HG02610 (cell line): ENCODE results near the gene CLNK.
A peak's percentile ranks its signal among the peaks of the same experiment; 100 is the strongest.

Source experiments
- ATAC-seq: cut with Tn5 transposase; IDR thresholded peaks from one replicate; pipeline ENCODE4 v1.9.1; 2021; ENCODE audit warnings: mild to moderate bottlenecking, moderate library complexity; ENCODE audit not compliant: unreplicated experiment

The CLNK gene

DNA sequence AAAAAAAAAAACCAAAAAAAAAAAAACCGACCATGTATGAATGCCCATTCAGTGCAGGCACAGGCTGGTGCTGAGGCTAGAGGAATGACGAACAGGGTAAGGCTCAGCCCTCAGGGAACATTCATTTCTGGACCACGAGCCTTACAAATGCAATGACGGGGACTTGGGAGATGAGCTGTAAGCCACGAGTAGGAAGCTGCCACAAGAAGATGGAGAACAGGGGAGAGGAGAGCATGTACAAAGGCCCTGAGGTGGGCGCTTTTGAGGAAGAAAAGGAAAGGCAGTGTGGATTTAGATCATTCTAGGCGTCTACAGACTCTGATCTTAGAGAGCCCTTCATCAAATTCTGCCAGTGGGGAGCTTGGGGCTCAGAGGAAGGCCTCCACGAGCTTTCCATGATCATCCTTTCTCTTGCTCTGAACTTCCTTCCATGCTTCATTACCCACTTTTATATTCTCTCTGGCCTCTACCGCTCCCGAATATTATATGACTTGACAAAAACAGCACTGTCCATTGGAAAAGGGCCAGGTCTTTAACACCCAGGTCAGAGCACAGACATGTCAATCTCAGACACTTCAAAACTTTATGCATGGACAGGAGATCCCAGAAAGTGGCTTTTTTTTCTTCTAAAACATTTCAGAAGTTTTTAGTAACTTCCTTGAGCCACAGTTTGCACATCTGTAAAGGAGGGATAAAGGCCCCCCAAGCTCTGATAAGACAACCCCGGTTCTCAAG lies 224.1 kb downstream of the CLNK start:
- no peak for ATAC-seq

DNA sequence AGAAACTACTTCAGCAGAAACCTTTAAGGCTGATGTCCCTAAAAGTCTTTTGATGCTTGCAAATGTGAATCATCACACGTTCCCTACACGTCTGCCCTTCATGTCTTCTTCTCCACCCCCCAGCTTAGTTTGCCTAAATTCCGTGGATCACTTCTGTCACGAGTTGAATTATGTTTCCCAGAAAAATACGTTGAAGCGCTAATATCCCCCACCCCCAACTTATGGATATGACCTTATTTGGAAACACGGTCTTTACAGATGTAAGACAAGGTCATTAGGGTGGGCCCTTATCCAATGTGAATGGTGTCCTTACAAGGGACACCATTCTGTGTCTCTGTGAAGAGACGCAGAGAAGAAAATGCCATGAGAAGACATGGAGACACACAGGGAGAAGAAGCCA lies 225.3 kb downstream of the CLNK start:
- ATAC-seq: no peak

DNA sequence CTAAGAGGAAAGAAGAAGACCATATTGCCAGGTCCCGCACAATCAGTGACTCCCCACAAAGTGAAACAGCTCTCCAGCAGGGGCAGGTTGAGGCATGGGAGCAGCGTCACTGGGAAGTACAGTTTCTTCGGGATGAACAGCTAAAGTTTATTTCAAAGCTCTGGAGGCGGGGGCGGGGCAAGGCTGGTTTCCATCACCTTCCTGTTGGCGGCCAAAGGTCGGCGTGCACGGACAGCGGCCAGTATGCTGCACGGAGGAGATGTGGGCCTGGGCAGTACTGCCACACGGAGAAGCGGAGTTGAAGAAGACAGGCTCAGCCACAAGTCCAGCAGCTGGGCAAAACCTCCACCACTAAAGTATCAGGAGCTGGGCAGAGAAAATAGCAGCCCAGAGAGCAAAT lies 226.4 kb downstream of the CLNK start:
- no peak for ATAC-seq

DNA sequence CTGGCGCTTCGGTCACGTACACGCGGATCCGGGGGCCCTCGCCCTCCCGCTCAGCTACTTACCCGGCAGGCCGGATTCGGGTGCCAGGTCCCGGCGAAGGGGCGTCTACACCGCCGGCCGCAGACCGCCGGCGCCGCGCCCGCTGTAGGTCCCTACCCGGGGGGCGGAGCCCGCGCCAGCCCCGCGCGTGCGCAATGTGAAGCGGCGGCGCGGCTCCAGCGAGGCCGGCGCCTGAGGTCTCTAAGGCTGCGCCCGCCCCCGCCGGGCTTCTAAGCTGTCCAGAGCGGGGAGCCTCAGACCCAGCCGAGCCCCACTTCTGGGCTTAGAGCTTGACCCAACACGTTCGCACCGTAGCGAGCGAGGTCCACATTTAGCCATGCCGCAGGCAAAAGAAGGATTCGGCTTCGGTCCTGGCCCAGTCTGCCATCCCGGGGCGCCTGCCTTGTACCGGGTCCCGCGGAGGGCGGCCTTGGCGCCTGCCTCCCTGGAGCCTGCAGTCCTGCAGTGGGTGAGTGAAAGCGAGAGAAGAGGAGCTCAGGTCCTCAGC lies 227.2 kb downstream of the CLNK start, which contains the start of gene ZNF518B:
Gene ZNF518B, minus strand, starts transcription at position 172 of the 547 bp plus-strand sequence. CDS start 11,098 bp downstream, outside the sequence.
- peak; percentile 75 for ATAC-seq

DNA sequence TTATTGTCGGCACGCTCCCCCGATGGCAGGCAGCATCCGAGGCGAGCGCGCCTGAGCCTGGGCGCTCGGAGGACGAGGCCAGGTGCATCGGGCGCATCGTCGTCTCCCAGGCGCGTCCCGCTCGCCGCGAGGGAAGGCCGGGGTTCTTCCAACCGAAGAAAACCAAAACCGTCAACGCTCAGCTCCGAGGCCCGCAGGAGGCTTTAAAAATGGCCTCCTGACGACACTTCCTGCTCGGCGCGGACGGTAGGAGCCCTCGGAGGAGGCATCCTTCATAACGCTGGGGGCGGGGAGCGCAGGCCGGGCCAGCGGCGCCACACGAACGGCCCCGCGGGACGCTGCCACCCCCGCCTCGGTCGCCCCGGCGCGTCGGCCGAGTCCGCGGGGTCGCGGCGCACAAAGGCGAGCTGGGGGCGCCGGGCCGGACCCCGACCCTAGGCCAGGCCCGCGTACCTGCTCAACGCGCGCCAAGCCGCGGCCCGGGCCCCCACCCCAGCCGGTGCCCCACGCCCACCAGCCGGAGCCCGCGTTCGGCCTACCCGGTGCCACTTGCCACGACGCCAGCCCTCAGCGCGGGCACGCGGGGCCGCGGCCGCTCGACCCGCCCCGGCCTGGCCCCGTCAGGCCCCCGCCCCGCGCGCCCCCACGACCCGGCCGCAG lies 227.8 kb downstream of the CLNK start:
- peak; percentile 55 for ATAC-seq

DNA sequence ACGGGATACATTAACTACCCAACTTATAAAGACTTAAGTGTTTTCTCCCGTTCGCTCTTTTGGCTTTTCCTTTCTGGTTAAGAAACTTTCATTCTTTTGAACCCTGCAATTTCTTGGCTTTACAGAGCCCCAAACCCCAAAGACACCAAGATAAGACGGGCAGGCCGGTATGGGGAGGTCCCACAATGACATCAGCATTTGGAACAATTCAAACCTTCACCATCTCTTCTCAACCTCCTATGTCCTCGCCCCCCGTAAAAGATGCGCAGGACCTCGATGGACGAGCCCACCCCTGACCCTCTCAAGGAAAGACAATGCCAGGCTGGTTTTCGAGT lies 228.3 kb downstream of the CLNK start:
- ATAC-seq: no peak

DNA sequence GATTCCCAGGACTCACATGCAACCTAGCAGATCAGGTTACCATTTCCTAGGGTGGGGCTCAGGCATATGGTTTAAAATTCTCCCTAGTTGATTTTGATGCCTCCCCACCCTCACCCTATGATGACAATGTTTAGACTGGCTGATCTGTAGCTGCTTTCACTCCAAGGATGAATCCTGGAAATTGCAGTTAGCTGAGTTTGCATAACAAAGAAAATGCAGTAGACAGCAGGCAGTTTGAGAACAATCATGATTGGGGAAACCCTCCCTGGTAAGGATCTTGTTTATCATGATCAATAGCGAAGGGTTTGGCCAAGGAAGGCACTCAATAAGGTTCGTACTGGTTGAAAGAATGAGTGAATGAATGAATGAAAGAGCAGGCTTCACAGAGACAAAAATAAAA lies 229.4 kb downstream of the CLNK start:
- ATAC-seq: no peak

DNA sequence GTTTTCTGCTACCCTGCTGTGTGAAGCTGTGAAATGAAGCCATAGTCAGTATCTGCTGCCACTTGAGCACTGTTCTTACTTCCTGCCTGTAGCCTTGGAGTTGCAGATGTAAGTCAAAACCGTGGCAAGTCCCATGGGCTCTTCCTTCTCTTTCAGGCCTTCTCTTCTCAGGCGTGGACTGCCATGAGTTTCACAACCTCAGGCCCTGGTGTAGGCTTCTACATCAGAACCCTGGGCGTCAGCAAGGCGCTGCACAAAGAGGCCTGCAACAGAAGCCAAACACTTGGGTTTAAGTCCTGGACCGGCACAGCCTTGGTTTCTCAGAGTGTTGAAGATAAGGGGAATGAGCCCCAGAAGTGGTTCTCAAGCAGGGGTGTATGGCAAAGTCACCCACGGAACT lies 229.8 kb downstream of the CLNK start:
- no peak for ATAC-seq

DNA sequence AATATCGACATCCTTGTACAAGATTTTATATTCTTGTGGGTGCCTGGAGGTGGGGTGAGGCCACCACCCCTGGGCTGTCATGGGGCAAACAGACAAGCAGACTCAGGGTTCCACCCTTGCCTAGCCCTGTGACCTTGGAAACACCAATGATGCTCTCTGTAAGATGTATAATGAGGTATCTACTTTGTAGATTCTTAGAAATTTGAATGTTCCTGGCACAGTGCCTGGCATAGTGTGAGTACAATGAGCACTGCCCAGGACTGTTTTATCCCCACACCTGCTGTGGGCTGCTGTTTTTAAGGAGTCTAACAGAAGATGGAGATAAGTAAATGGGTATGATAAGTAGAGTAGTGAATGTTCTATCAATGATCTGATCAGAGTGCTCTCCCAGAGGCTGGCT lies 230.4 kb downstream of the CLNK start:
- no peak for ATAC-seq

DNA sequence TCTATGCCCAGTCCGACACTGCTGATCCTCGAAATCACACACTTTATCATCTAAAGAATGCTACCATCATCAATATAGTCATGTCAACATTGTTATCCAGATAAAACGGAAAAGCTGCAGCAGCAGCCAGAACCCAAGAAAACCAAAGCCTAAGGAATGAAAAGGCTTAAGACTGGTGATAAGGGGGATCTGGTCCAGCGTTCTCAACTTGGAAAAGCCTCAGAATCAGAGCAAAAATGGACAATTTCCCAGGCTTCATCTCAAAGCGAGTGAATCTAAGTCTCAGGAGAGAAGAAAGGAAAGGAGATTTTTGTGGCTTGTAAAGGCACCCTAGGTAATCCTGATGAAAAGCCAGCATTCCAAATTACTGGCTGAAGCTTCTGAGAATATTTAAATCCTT lies 235.6 kb downstream of the CLNK start:
- no peak for ATAC-seq

DNA sequence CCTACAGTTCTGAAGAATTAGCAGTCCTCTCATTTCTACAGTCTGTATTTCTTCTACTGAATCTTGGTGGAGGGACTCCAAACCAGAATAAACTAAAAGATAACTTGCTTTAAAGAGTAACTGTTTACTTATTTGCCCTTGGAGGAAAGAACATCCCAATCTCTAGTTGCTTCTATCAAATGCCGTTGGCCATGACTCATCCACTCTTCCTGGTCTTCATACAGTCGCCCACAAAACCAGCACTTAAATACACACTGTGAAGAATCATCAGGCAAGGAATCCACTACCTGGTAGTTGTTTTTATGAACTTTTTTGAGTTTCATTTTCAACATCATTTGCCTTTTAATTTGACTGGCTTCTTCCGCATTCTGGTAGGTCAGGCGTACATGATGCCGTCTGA lies 241.6 kb downstream of the CLNK start:
- ATAC-seq: no peak

DNA sequence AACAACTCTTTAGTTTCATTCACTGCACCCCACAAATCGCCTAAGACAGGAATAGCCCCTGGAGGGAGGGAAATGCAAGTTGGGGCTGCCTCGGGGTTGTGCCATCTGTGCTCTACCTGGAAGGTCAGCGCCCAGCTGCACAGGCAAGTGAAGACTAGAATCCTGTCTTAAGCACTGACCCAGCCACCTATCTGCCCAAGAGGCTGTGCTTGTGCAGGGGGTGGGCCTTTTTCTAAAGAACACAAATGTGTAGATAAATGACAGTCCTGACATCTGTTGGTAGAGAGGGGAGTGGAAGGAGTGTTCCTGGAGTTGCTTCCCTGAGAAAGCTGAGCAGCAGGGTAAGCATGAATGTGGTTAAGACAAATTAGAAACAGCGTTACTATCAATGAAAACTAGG lies 243.1 kb downstream of the CLNK start:
- no peak for ATAC-seq

DNA sequence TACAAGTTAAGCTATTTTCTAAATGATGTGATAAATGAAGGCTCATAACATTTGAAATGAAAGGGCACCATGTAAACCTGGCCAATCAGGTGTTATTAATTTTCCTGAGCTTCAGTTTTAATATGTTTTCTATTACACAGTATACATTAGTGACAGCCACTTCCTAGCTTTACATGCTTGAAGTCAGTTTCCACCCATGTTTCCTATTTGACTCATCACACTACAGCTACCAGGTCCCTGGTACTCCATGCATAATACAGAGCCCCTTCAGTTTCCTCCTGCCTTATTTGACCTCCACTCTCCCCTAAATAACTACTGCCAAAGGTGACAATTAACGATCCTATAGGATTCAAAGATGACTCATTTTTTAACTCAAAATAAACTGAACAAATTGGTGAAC lies 245.6 kb downstream of the CLNK start:
- peak; percentile 88 for ATAC-seq

DNA sequence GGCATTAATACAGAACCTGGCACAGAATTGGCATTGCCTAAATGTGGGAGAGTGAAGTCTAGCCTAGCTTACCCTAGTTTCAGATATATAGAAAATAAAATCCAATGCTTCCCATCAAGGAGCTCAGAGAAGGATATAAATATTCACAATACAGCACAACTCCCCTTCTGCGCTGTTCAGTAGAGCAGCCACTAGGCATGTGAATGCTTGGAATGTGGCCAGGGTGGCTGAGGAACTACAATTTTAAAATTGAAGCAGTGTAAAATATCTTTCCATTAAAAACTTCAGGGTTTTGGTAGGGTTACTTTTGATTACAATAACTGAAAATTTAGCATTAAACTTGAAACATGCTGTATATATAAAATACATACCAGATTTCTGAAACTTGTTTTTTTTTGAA lies 246.8 kb downstream of the CLNK start:
- no peak for ATAC-seq
